Measurements from ENCODE around the gene HOXA5. TPM values are rescaled to one million over a fixed set of nuclear protein-coding genes. Genes with fewer than 3 reads are reported as not detected.

The HOXA5 gene
- total and polyA plus RNA-seq, 5 experiments from 2014 or later = not detected

DNA sequence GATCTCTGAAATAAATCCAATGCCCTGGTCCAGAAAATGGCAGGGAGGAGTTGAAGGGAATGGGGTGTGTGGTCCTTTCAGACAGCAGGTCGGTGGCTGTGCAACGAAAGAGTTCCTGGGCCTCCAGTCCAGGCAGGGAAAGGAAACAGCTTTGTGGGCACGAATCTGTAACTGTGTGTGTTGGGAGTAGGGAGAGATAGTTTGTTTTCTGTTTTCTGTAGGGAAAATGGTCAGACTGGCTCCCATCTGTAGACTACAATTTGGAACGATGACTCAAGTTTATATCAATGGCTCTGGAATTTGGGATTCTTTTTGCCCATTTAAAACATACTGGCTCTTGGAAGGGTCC lies 24.4 kb upstream of the HOXA5 start:
- Mint-ChIP-seq H3K4me1 (peaks cover 24 to 72% (median 51%) of the 10 kb centered on the region in 4 donors), H3K36me3 (peaks cover 0 to 7% (median 4%) of the 10 kb centered on the region in 3 donors), H3K9me3 (peaks cover 0 to 8% (median 0%) of the 10 kb centered on the region in 9 donors), H3K4me3 (peak overlapping the region in 4 of 10 donors; percentile 37 to 65 (median 52)), H3K27ac (peak overlapping the region in 3 of 10 donors; percentile 13 to 96 (median 91)), H3K27me3 (peaks cover 45 to 95% (median 69%) of the 10 kb centered on the region in 5 donors)
- POLR2A ChIA-PET = interaction anchor here (0.8 to 1.2 kb wide), 2 partner anchors 16 to 18 kb away, joined by 3 to 4 read pairs; no protein-coding TSS in a partner anchor
- no peak for ATAC-seq
- peak in 1 of 10 donors; percentile 6 for DNase-seq

DNA sequence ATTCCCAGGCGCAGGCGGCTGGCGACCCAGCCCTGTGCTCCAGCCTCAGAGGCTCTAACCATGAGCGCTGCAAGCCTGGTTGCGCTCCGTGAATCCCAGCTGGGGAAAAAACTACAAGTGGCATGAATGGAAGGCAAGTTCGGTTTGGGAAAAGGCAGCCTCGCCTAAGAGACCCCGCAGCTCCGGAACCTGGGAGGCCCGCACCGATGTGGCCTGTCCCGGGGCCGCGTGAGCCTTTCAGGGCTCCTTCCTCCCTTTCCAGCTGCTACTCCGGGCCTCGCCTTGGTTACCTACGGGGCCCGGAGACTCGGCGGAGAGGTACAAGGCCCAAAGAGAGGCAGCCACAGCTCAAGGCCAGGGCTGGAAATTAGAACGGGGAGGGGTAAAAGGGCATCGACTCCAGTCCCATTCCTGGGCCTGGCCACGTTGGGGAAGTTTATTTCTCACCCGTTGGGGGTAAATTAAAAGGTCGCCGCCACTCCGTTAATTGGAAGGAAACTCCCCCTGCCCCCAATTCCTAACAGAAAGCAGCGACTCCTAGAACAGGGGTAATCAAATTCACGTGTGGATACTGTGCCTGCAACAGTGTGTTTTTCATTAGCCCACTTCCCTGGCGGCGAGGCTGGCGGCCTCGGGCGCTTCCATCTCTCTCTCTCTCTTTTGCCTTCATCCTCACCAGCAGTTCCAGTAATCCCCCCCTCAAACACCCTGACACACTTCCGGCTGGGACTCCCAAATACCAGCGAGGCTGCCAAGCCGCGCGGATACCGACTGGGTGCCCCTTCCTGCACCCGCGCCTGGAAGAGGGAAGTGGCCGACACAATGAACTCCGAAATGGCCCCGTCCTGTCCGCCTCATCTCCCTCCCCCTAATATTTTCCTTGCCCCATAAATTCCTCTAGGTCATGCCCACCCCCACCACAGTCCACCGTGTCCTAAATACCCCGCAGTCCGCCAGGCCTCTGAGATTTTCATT lies 23.3 kb upstream of the HOXA5 start:
- Mint-ChIP-seq H3K4me3 (peak overlapping the region in 9 of 10 donors; percentile 26 to 76 (median 52)), H3K27me3 (peaks cover 42 to 95% (median 71%) of the 10 kb centered on the region in 5 donors), H3K36me3 (peaks cover 0 to 2% (median 1%) of the 10 kb centered on the region in 3 donors), H3K9me3 (peaks cover 0 to 8% (median 0%) of the 10 kb centered on the region in 9 donors), H3K4me1 (peaks cover 18 to 64% (median 44%) of the 10 kb centered on the region in 4 donors), H3K27ac (peak overlapping the region in 4 of 10 donors; percentile 7 to 88 (median 81))
- DNase-seq = no peak
- POLR2A ChIA-PET = no interaction called here
- no peak for ATAC-seq

DNA sequence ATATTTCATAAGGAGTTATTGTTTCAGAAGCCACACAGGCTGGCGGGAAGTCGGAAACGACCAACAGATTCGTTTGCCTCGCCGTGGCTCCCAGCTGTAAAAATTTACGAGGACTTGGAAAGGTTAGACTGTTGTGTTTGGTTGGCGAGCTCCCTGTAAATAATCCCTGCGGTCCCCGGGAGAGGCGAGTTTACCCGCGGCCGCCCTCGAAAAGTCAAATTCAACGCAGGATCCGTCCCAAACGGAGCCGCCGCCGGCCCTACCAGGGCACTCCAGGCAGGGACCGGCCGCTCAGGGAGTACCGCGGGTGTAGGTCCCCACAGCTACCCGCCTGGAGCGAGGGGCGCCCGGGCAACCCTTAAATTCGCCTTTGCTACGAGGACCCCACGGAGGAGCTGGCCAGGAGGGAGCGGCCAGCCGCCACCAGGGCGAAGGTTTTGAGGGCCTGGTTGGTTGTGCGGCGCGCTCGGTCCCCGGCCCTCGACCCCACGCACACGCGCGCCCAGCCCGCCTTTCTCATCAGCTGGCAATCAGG lies 22.6 kb upstream of the HOXA5 start:
- H3K27ac Mint-ChIP-seq = peak overlapping the region in 3 of 10 donors; percentile 81 to 91 (median 88)
- peaks cover 39 to 89% (median 65%) of the 10 kb centered on the region in 5 donors for H3K27me3 Mint-ChIP-seq
- POLR2A ChIA-PET = interaction anchor here (0.5 kb wide), 1 partner anchor 45 kb away, joined by 3 read pairs; no protein-coding TSS in a partner anchor
- peak overlapping the region in 8 of 10 donors; percentile 43 to 81 (median 71) for H3K4me3 Mint-ChIP-seq
- DNase-seq = peak in 1 of 10 donors; percentile 54
- peaks cover 17 to 60% (median 41%) of the 10 kb centered on the region in 4 donors for H3K4me1 Mint-ChIP-seq
- peaks cover 0 to 2% (median 0%) of the 10 kb centered on the region in 3 donors for H3K36me3 Mint-ChIP-seq
- ATAC-seq = no peak
- peaks cover 0 to 8% (median 0%) of the 10 kb centered on the region in 9 donors for H3K9me3 Mint-ChIP-seq

DNA sequence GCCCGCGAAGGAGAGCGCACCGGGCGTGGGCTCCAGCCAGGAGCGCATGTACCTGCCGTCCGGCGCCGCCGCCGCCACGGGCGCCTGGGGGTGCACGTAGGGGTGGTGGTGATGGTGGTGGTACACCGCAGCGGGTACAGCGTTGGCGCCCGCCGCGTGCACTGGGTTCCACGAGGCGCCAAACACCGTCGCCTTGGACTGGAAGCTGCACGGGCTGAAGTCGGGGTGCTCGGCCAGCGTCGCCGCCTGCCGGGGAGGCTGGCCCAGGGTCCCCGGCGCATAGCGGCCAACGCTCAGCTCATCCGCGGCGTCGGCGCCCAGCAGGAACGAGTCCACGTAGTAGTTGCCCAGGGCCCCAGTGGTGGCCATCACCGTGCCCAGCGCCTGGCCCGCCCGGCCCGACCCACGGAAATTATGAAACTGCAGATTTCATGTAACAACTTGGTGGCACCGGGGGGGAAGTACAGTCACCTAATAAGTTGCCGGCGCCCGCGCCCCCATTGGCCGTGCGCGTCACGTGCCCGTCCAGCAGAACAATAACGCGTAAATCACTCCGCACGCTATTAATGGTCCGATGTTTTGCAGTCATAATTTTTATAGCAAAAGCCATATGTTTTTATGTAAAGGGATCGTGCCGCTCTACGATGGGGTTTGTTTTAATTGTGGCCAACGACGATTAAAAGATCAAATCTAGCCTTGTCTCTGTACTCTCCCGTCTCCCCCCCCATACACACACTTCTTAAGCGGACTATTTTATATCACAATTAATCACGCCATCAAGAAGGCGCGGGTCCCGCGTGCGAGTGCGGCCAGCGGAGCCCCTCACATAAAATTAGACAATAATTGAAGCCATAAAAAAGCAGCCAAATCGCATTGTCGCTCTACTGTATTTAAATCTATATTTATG lies 21.9 kb upstream of the HOXA5 start, which contains the start of gene HOXA9:
Gene HOXA9, minus strand, starts transcription at position 449 of the 907 bp plus-strand sequence. Its CDS starts 80 bp downstream, at position 369.
- ATAC-seq (no peak), DNase-seq (peak in 1 of 10 donors; percentile 56)
- H3K4me3 Mint-ChIP-seq = peak within 1 kb of the TSS; percentile 46 to 81 (median 66)
- peaks cover 0 to 2% (median 0%) of the 10 kb centered on the region in 3 donors for H3K36me3 Mint-ChIP-seq
- POLR2A ChIA-PET = interaction anchor here (0.5 kb wide), 1 partner anchor 44 kb away, joined by 3 read pairs; no protein-coding TSS in a partner anchor
- H3K9me3 Mint-ChIP-seq = peaks cover 0 to 8% (median 0%) of the 10 kb centered on the region in 9 donors
- peaks cover 36 to 82% (median 61%) of the 10 kb centered on the region in 5 donors for H3K27me3 Mint-ChIP-seq
- peak within 1 kb of the TSS in 4 of 10 donors; percentile 7 to 91 (median 84) for H3K27ac Mint-ChIP-seq
- H3K4me1 Mint-ChIP-seq = peaks cover 18 to 63% (median 41%) of the 10 kb centered on the region in 4 donors

DNA sequence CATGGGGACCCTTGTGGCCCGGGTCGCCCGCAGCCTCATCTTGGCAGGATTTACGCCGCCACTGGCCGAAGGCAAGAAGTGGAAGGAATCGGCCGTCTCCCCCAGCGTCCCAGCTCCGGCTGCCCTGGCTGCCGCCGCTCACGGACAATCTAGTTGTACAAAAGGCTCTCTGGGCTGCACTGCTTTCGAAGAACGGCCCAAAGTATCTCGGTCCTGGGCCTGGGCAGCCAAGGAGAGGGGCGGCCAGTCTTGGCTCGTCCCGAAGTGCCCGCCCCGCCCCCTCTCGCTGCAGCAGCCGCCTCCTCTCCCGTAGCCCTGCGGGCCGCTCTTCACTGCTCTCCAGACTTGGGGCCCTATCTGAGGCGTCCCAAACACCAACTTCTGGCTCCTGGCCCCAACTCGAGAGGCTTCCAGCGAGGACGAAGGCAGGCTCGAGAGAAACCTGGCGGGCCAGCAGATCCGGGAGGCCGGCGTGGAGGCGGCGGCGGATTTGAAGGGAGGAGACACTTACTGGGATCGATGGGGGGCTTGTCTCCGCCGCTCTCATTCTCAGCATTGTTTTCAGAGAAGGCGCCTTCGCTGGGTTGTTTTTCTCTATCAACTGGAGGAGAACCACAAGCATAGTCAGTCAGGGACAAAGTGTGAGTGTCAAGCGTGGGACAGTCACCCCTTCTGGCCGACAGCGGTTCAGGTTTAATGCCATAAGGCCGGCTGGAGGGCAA lies 21.0 kb upstream of the HOXA5 start:
- DNase-seq = peak in 1 of 10 donors; percentile 59
- H3K4me3 Mint-ChIP-seq = peak overlapping the region in 9 of 10 donors; percentile 9 to 56 (median 37)

DNA sequence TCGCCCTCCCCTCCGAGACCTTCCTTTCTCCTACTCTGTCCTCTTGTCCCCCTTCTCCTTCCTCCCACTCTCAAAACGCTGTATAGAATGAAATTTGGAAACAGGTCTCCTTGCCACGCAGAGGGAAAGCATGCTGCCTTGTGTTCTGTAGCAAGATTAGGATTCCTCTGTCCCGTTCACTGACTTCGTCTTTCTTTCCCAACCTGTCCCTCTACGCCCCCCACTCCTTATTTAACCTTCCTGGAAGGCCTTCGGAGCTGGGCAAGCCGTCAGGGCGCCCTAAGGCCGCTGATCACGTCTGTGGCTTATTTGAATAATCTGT lies 20.5 kb upstream of the HOXA5 start:
- H3K9me3 Mint-ChIP-seq = peaks cover 0 to 8% (median 0%) of the 10 kb centered on the region in 9 donors
- DNase-seq (no peak), ATAC-seq (no peak)
- H3K36me3 Mint-ChIP-seq = peaks cover 0 to 2% (median 0%) of the 10 kb centered on the region in 3 donors
- POLR2A ChIA-PET = interaction anchor here (0.6 kb wide), 1 partner anchor 21 kb away, joined by 3 read pairs; the partner anchor contains the start of gene HOXA11
- H3K4me1 Mint-ChIP-seq = peaks cover 17 to 61% (median 44%) of the 10 kb centered on the region in 4 donors
- peak overlapping the region in 3 of 10 donors; percentile 5 to 63 (median 63) for H3K27ac Mint-ChIP-seq
- peaks cover 42 to 86% (median 68%) of the 10 kb centered on the region in 5 donors for H3K27me3 Mint-ChIP-seq
- peak overlapping the region in 6 of 10 donors; percentile 3 to 48 (median 32) for H3K4me3 Mint-ChIP-seq

More for the DNA sequence above, 21.0 kb upstream of the HOXA5 start:
- POLR2A ChIA-PET = interaction anchor here (0.6 kb wide), 1 partner anchor 20 kb away, joined by 3 read pairs; the partner anchor contains the start of gene HOXA11
- peaks cover 0 to 2% (median 0%) of the 10 kb centered on the region in 3 donors for H3K36me3 Mint-ChIP-seq
- peaks cover 41 to 84% (median 63%) of the 10 kb centered on the region in 5 donors for H3K27me3 Mint-ChIP-seq
- H3K27ac Mint-ChIP-seq = peak overlapping the region in 2 of 10 donors; percentile 63 to 91
- peaks cover 0 to 8% (median 0%) of the 10 kb centered on the region in 9 donors for H3K9me3 Mint-ChIP-seq
- ATAC-seq = no peak
- H3K4me1 Mint-ChIP-seq = peaks cover 18 to 65% (median 43%) of the 10 kb centered on the region in 4 donors

DNA sequence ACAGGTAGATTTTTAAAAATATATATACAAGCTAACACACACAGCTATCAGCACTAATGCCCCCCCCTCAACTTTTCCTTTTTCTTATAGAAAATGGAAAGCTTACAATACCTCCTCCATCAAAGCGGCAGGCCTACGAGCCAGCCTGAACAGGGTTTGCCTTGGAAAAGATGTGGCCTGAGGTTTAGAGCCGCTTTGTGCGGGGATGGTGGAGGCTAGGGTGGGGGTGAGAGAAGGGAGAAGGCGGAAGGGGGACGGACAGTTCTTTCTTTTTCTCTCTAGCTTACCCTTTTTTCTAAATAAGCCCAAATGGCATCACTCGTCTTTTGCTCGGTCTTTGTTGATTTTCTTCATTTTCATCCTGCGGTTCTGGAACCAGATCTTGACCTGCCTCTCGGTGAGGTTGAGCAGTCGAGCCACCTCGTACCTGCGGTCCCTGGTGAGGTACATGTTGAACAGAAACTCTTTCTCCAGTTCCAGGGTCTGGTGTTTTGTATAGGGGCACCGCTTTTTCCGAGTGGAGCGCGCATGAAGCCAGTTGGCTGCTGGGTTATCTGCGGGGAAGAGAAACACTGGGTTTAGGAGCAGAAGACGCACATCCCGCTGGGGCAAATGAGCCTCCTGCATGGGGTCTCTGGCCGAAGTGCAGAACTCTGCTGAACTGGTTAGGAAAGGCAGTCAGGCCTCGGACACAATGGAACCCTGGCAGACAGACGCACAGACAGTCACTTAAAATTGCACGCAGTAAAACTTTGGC lies 20.0 kb upstream of the HOXA5 start:
- Mint-ChIP-seq H3K27me3 (peaks cover 41 to 86% (median 67%) of the 10 kb centered on the region in 5 donors), H3K4me1 (peaks cover 15 to 61% (median 42%) of the 10 kb centered on the region in 4 donors), H3K9me3 (peaks cover 0 to 4% (median 0%) of the 10 kb centered on the region in 9 donors), H3K36me3 (peaks cover 0 to 3% (median 0%) of the 10 kb centered on the region in 3 donors), H3K4me3 (peak overlapping the region in 3 of 10 donors; percentile 45 to 46 (median 45)), H3K27ac (peak overlapping the region in 2 of 10 donors; percentile 63)
- ATAC-seq = no peak
- POLR2A ChIA-PET = interaction anchor here (1.6 kb wide), 1 partner anchor 21 kb away, joined by 3 read pairs; the partner anchor contains the start of gene HOXA11
- peak in 1 of 10 donors; percentile 34 for DNase-seq

DNA sequence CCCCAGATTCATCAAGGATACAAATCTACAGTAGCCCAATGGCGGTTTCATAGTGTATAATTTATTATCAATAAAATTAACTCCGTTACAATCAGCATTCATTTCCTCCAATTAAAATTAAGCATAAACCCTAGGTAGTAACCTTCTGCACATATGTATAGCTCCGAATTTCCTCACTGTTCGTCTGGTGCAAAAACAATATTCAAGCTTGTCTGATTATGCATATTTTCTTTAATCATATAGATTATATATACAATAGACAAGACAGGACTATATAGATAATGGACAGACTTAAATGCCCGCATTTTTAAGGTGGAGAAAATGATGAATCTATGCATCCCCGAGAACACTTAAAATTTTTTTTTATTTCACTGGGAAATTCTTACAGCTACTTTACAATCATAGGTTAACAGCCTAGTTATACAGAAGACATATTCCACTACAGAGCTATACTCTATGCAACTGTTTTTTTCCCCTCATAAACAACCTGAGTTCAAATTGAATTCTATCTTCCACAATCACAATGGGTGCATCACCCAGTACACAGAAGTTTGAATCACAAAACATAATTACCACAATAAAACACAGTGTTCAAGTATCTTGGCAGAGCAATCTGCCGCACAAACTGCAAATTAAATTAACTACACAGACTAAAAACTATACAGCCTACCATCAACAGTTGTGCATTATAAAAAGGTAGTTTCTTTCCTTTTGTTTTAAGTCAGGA lies 19.2 kb upstream of the HOXA5 start:
- ATAC-seq (no peak), DNase-seq (no peak)
- H3K4me1 Mint-ChIP-seq = peaks cover 13 to 64% (median 42%) of the 10 kb centered on the region in 4 donors
- H3K27ac Mint-ChIP-seq = no peak overlapping the region
- peak overlapping the region in 1 of 10 donors; percentile 5 for H3K4me3 Mint-ChIP-seq
- peaks cover 0 to 4% (median 0%) of the 10 kb centered on the region in 9 donors for H3K9me3 Mint-ChIP-seq
- peaks cover 41 to 86% (median 67%) of the 10 kb centered on the region in 5 donors for H3K27me3 Mint-ChIP-seq
- H3K36me3 Mint-ChIP-seq = peaks cover 0 to 3% (median 0%) of the 10 kb centered on the region in 3 donors
- POLR2A ChIA-PET = interaction anchor here (0.6 to 1.6 kb wide), 2 partner anchors 22 to 217 kb away, joined by 3 to 4 read pairs; partner anchors contain the start of gene HOXA11

DNA sequence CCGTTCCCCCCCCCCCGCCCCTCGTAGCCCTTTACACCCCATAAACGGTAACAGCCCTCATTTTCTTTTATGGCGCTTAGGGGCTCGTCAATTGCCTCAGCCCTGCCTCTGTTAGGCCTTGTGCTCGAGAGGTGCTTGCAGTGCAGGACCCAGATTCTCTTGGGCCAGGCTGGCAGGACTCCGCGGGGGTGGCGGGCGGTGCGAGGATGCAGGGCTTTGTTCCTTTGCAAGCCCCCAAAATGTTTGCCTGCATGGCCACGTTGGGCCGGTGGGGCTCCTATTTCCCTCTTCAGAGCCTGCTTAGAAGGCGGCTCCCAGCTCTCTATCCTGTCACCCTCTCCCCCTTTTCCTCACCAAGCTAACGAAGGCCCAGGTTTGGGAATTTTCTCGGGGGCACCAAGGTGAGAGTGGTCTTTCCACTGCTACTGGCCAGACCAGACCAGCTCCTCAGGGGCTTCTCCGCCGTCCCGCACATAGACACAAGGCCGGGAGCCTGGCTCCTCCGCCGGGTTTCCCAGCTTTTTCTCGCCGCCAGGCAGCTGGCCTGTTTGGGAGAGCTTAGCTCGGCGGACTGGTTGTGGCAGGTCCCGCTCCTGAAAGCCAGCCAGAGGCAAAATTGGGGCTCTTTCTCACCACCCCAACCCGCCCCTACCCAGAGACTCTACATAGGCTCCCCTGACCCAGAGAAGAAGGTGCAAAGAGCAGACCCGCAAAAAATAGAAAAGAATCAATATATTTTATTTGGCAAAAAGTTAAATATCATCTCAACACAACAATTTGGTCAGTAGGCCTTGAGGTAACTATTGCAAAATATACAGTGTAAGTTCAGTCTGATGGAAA lies 18.5 kb upstream of the HOXA5 start:
- POLR2A ChIA-PET = interaction anchor here (0.6 to 1.6 kb wide), 2 partner anchors 23 to 216 kb away, joined by 3 to 4 read pairs; partner anchors contain the start of gene HOXA11

More for the DNA sequence above, 18.5 kb upstream of the HOXA5 start:
- Mint-ChIP-seq H3K36me3 (peaks cover 0 to 3% (median 0%) of the 10 kb centered on the region in 3 donors), H3K27ac (no peak overlapping the region), H3K9me3 (peaks cover 0 to 4% (median 0%) of the 10 kb centered on the region in 9 donors), H3K4me3 (peak overlapping the region in 3 of 10 donors; percentile 18 to 38 (median 30)), H3K4me1 (peaks cover 11 to 64% (median 45%) of the 10 kb centered on the region in 4 donors), H3K27me3 (peaks cover 45 to 86% (median 67%) of the 10 kb centered on the region in 5 donors)
- DNase-seq (peak in 2 of 10 donors; percentile 10 to 34), ATAC-seq (no peak)

Measured in naive thymus-derived CD8-positive, alpha-beta T cell (primary cell).